GM21515 (cell line): ENCODE data around the gene SPATA20.

Source experiments
- ATAC-seq: cut with Tn5 transposase; IDR thresholded peaks from one replicate; pipeline ENCODE4 v1.9.1; 2021; ENCODE audit not compliant: unreplicated experiment

SPATA20 gene

DNA sequence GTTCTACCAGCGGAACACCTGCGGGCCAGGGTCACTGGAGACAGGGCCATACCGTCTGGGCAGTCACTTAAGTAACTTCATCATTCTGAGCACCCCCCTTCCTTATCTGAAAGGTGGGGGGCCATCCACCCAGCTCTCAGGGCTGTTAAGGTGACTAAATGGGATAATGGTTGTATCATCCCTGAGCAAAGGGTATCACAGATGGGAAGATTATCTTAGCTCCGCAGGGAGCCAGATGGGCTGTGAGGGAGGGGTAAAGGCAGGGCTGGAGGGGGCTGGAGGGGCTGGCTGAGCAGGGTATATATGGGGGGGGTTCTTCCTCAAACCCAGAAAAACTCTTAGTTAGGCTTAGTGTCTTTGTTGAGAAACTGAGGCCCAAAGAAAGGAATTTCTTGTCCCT, 10.7 kb downstream of the SPATA20 start:
- ATAC-seq, result no peak

DNA sequence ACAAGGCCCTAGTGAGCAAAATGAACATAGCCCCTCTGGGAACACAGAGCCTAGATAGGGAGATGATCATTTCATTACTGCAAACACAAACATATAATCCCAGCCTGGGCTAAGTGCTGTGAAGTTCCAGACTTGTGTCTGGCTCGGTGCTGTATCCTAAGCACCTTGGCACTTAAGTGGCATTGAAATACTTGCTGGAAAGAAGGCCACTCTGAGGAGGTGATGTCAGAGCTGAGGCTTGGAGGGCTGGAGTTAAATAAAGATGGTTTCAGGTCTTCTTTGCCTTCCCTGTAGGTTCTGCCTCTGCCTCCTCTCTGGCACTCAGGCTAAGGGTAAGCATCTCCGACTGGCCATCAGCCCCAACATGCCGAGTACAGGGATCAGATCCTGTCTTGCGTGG, 11.1 kb downstream of the SPATA20 start:
- ATAC-seq, result no peak

DNA sequence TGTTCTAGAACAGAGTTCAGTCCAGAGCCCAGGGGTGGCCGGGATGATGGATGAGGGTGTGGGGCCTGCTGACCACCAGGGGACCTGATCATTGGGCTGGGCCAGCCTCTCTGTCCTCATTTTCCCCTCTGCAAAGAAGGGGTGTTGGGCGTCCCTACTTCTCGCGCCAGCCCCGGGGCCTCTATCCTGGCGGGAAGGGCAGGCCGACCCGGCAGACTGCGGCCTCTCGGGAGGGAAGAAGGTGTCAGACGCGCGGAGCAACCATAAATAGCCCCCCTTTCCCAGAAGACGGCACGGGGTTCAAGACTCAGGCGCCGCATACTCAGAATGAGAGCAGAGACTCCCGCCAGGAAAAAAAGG, 11.6 kb downstream of the SPATA20 start:
- no peak for ATAC-seq

DNA sequence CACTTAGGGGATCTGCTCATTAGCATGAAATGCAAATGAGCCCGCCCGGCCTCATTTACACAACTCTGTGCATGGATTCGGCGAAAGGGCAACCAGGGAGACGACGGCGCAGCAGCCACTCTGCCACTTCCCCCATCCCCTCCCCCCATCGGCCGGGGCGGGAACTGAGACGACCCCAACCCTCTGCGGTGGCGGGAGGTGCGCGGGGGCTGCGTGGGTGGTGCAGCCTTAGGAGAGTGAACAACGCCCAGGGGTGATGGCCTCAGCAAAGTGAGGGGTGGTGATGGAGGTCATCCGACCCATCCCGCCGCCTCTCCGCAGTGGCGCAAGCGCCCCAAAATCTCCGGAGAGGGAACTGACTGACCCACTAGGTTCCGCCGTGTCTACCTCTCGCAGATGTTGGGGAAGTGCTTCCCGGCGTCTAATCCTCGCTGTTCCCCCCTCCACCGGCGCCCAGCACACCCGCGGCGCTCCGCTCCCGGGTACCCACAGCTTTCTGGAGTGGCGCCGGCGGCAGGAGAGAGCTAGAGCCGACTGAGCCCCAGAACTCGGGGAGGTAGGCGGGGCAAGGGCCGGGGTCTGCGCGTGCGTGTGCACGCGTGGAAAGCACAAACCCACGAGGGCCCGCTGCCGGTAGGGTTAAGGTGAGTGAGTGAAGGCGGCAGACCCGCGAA, 12.1 kb downstream of the SPATA20 start:
- ATAC-seq, result no peak

DNA sequence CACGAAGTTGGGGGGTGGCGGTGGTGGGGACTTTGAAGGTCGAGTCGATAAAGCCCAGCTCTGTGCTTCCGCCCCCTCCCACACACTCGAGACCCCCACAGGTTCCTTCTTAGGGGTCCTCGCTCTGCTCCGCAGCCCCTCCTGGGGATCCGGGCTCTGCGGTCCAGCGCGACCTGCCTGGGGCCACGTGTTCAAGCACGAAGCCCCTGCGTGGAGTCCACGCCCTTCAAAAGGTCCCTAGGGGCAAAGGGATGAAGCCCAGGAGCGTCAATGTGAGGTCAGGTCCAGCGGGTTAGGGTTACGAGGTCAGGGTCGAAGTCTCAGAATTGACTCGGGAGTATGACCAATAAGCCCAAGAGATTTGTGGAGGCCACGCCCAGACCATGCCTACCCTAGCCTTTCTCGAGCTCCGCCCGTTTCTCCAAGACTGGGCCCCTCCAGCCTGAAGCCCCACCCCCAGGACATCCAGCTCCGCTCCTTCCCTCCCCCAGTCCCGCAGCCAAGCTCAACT, 12.8 kb downstream of the SPATA20 start:
- ATAC-seq, result no peak

DNA sequence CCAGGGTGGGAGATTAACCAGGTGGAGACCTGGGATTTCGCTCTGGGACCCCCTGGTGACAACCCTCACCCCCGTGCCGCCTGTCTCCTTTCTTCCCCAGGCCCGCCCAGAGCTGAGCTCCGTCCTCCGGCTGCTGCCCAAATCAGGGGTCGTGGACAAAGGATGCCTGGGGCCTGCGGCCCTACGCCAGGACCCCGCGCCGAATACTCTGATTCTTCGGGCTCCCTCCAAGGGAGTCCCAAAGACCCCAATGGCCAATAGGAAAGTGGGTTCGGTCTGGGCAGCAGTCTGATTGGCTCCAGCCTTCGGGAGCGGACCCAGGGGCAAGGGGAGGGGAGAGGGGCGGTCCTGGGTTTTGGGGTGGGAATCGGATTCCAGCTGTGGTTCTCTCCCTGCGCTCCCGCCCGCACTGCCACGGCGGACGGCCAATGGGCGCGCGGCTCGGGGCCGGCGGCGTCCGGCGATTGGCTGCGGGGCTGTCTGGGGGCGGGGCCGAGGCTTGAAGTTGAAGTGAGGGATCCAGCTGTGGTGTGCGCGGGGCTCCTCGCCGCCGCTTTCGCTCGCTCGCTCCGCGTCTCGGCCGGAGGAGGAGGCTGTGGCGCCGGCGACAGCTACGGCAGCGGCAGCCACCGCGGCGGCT, 13.3 kb downstream of the SPATA20 start, which contains the start of gene CACNA1G:
TSS of gene CACNA1G (plus strand) at position 531 of the 640 bp plus-strand sequence. CDS start 745 bp downstream, outside the sequence.
- ATAC-seq, result peak; percentile 93

DNA sequence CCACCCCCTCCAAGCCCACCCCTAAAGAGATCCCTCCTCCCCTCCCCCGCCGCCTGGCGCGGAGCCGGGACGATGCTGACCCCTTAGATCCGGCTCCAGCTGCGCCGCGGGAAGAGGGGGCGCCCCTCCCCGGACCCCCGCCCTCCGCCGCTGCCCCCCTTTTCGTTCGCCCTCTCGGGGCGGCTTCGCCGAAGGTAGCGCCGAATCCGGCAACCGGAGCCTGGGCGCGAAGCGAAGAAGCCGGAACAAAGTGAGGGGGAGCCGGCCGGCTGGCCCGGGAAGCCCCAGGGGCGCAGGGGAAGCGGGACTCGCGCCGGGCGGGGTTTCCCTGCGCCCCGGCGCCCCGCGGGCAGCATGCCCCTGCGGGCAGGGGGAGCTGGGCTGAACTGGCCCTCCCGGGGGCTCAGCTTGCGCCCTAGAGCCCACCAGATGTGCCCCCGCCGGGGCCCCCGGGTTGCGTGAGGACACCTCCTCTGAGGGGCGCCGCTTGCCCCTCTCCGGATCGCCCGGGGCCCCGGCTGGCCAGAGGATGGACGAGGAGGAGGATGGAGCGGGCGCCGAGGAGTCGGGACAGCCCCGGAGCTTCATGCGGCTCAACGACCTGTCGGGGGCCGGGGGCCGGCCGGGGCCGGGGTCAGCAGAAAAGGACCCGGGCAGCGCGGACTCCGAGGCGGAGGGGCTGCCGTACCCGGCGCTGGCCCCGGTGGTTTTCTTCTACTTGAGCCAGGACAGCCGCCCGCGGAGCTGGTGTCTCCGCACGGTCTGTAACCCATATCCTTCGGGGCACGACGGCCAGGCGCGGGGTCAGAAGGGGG, 14.2 kb downstream of the SPATA20 start:
- ATAC-seq, result peak; percentile 12

DNA sequence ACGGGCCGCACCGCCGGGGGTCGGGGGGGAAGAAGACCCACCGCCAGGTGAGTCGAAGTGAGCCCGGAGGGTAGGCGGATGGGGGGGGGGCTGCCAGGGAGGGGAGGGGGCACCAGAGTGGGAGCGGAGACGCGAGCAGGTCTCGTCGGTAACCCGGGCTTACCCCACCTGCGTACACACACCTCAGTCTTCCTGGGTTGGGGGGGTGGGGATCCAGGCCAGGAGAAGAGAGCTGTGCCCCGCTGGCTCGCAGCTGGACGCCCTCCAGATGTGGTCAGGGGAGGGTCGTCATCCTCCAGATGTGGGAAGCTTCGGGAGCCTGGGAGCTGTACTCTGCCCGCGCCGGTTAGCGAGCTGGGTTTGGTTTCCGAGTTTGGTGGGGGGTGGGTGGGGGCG, 14.8 kb downstream of the SPATA20 start:
- no peak for ATAC-seq

DNA sequence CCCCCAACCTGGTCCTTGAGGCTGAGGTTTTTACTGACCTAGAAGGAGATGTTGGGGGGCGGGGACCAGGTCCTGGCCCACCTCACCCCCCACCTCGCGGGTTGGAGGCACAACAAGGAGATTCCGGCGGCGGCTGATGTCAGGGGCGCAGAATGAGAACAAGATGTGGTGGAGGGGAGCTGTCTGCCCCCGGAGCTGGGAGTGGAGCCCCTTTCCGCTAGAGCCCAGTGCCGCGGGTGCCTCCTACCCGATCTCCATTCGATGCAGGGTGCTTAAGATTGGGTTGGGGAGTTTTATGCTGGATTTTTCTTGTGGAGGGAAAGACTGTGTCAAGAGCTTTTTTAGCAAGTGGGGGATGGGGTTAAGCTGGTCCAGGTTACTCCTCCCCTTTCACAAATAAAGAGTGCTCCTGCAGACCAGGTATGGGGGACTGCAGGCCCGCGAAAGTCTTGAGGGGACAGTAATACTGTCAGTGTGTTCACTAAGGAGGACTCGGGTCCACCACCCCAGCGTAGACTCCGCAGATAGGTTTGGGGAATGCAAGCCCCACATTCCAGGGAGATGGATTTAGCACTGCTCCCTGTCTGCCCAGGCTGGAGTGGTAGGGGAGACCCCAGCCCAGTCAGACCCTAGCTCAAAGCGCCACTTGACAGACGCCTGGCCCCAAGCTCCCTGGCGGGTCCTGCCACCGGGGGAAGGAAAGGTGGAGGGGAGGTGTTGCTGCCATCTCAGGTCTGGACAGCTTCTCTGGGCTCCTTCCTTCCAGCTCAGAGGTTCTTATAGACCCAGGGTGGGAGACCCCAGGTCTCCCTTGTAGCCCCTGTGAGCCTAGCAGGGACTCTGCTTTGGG, 15.5 kb downstream of the SPATA20 start:
- no peak for ATAC-seq

DNA sequence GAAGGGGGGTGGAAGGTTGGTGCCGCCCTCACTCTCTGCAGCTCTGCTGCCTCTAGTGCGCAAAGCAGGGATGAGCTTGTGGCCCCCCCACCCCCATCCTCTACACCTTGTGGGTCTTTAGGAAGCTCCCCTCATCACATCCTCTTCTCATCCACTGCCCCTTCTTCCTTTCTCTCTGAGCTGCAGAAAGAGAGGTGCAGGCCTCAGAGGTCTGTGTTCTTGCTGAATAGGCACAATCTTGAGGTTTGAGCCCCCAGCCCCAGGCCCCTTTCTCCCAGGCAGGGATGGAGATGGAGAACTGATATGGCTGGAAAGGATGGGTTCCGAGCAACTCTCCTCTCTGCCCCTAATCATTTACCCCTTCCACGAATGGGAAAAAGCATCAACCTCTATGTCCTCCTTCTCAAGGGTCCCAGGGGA, 16.1 kb downstream of the SPATA20 start:
- no peak for ATAC-seq

DNA sequence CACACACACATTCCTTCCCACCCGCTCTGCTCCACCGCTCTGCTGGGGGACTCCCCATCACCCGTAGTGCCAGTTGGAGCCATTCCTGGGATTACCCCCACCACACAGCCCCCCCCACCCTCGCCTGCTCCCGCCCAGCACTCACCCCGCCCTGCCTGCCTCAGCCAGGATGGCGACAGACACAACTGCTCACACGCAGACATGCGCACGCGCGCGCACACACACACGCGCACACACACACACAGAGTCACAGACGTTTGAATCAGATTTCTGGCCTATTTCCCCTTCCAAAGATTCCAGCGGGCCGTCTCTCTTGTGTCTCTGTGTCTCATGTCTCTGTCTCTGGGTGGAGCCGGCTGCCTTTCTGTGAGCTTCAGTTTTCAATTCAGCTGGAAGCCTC, 17.9 kb downstream of the SPATA20 start:
- no peak for ATAC-seq

DNA sequence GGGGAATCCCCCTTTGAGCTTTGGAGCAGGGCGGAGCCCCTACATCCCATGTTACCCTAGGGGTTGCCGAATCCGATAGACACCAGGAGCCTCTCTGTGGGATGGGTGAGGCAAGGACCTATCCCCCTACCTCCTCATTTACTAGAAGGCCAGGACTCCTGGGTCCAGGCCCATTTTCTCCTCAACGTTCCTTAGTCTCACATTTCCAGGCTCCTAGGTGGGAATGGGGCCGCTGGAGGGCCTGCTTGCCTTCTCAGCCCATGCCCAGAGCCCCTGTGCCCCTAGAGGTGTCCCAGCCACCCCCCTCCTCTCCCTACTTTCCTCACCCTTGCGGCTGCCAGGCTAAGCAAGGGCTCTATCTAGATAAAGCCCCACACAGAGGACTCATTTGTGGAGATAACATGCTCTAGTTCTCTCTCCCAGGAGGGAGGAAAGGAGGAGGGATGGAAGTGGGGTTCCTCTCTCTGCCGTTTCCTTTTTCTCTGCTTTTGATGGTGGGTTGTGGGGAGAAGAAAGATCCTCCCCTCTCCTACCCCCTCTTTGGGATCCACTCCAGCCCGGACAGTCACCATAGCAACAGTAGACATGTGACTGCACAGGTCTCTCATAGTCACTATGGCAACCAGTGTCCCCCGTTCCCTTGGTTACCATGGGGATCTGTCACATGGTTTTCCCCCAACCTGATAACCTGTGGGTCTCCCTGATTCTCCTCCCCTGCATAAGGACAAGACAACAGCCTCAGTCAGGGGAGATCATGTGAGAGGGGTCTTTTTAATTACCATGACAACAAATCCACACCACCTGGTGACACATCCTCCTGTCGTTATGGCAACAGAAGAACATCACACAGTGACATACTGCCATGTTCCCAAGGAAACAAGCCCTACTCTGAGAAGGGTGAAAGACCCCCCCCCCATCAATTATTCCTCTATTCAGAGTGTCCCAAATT, 18.7 kb downstream of the SPATA20 start:
- ATAC-seq, result no peak

DNA sequence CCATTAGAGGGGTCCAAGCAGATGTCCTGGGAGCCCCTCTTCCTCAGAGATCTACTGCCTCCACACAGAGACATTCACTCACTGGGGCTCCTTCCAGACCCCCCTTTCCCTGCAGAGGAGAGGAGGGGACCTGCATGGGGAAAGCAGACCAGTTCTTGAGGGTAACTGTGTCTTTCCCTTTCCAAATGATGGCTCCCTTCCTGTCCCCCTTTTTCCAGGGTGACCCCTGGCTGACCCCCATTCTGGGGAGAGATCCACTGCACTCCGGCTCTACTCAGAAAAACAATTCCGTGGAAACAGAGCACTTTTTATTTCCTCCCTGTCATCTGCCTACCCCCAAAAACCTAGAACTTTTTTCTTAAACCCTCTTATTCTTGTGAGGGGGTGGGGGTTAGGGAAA, 19.9 kb downstream of the SPATA20 start:
- no peak for ATAC-seq

DNA sequence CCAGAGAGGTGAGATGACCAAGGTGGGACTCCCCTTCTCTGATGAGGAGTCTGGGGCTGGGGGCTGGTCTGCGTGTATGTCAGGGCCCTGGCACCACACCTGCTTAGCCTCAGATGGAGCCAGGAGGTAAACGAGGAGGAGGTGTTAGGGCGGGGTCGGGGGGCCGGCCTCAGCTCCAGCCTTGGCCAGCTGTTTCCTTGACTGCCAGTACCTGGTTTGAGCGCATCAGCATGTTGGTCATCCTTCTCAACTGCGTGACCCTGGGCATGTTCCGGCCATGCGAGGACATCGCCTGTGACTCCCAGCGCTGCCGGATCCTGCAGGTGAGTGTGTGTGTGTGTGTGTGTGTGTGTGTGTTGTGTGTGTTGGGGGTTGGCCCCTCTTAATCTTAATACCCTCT, 21.7 kb downstream of the SPATA20 start:
- ATAC-seq, result no peak

DNA sequence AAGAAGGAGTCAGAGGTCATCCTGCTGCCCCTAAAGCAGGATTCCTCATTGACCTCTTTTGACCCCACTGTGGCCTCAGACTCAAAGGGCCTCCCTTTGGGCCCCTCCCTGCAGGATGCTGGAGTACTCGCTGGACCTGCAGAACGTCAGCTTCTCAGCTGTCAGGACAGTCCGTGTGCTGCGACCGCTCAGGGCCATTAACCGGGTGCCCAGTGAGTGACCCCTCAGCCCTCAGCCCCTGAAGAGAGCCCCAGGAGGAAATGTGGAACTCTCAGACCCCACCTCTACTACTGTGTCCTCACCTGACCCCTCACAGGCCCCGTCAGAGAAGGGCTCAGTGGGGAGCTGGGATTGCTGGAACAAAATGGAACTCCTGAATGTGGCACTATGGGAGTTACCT, 22.6 kb downstream of the SPATA20 start:
- ATAC-seq, result no peak

DNA sequence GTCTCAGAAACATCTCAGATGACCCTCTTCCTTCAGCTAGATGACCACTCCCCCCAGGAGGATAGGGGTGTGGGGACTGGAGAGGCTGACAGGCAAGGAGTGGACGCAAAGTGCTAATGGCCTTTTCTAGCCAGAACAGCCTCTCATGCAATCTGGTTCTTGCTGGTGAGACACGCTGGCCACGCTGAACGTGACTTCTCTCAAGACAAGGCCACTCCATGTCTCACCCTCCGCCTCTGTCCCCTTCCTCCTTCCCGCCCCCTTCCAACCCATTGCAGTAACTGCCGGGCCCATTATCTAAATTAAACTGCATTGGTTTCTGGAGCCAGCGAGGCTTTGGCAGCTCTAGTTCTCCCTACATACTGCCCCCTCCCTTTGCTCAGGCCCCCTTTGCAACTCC, 23.1 kb downstream of the SPATA20 start:
- ATAC-seq, result no peak

DNA sequence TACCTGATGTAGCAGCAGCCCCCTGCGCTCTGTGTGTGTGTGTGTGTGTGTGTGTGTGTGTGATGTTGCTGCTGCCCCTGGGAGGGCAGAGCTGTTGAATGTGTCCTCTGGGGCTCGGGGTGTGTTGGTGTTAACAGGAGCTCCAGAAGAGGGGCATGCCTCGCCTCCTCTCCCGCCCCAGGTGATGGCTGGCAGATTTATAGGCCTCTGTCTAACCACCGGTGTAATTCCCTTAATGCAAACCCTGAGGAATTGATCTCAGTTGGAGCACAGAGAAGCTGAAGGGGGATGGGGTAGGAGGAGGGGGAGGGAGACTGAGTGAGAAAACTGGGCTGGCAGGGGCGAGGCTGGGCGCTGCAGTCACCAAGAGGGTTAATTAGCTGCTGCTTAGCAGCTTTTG, 23.6 kb downstream of the SPATA20 start:
- no peak for ATAC-seq

DNA sequence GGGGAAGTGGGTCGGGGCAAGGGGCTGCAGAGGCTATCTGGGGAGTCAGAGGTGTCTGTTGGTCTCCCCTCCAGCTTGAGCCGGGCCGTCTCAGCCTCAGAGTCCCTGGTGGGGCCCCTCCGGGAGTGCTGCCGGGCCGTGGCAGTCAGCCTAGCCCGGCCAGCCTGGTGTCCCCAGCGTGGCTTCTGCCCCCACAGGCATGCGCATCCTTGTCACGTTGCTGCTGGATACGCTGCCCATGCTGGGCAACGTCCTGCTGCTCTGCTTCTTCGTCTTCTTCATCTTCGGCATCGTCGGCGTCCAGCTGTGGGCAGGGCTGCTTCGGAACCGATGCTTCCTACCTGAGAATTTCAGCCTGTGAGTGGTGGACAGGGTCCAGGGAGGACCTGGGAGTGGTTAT, 24.7 kb downstream of the SPATA20 start:
- no peak for ATAC-seq

DNA sequence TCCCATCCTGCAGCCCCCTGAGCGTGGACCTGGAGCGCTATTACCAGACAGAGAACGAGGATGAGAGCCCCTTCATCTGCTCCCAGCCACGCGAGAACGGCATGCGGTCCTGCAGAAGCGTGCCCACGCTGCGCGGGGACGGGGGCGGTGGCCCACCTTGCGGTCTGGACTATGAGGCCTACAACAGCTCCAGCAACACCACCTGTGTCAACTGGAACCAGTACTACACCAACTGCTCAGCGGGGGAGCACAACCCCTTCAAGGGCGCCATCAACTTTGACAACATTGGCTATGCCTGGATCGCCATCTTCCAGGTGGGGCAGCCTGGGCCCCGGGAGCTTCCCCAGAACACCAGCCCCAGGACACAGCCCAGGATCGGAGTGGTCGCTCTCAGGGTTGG, 25.6 kb downstream of the SPATA20 start:
- no peak for ATAC-seq
